OCI-LY7 (cell line): ENCODE results near the gene DNAJC8. TPM values are rescaled to one million over a fixed set of nuclear protein-coding genes. Genes with fewer than 3 reads are reported as not detected.

Source experiments
- BruUV-seq: library from RNA; stranded (reverse); fragments of 400-500 nt; replicated peaks from 2 replicates; lab custom pipeline; 2021; lab: Mats Ljungman, UMichigan
- CTCF ChIA-PET: fragments of 300-600 bp; sonication (Branson Sonifier 250); formaldehyde crosslinking; loops from one replicate; lab custom pipeline; 2022; ENCODE audit warnings: antibody characterized with exemption; ENCODE audit not compliant: unreplicated experiment; lab: Charles Lee
- POLR2A ChIA-PET: fragments of 300-600 bp; sonication (Branson Sonifier 250); formaldehyde crosslinking; loops from one replicate; lab custom pipeline; 2022; ENCODE audit warnings: antibody characterized with exemption; lab: Charles Lee
- DNase-seq: peaks from one replicate; pipeline ENCODE4 v3.0.0-alpha.2; 2015; ENCODE audit warnings: low spot score
- H2AFZ ChIP-seq: fragments of 200-600 bp; sonication (generic), shearing (Covaris generic); 2 replicates; pipeline ENCODE4 v1.6.1; 2014; ENCODE audit warnings: mild to moderate bottlenecking, antibody characterized with exemption, low read length, moderate library complexity
- H3K27ac ChIP-seq: fragments of 200-600 bp; sonication (generic); 2 replicates; pipeline ENCODE4 v1.5.1; 2014; ENCODE audit warnings: mixed run types, low read depth, mild to moderate bottlenecking, moderate library complexity, low read length, inconsistent platforms; ENCODE audit not compliant: poor library complexity, severe bottlenecking
- H3K36me3 ChIP-seq: fragments of 200-600 bp; sonication (generic); 2 replicates; pipeline ENCODE4 v1.6.1; 2014; ENCODE audit warnings: mild to moderate bottlenecking, antibody characterized with exemption, low read length, moderate library complexity, mixed read lengths; ENCODE audit not compliant: insufficient read depth
- H3K4me1 ChIP-seq: fragments of 200-600 bp; sonication (generic); 2 replicates; pipeline ENCODE4 v1.5.1; 2014; ENCODE audit warnings: mild to moderate bottlenecking, low read length; ENCODE audit not compliant: insufficient read depth, poor library complexity, severe bottlenecking
- H3K4me2 ChIP-seq: fragments of 200-600 bp; sonication (generic); 2 replicates; pipeline ENCODE4 v1.6.1; 2014; ENCODE audit warnings: mild to moderate bottlenecking, low read length
- H3K4me3 ChIP-seq: fragments of 200-600 bp; sonication (generic); 2 replicates; pipeline ENCODE4 v1.5.1; 2014; ENCODE audit warnings: mild to moderate bottlenecking, low read depth, low read length; ENCODE audit not compliant: poor library complexity, severe bottlenecking
- H3K79me2 ChIP-seq: fragments of 200-600 bp; sonication (generic); 2 replicates; pipeline ENCODE4 v1.6.1; 2016; ENCODE audit warnings: low read depth, mild to moderate bottlenecking, low read length, moderate library complexity, mixed read lengths; ENCODE audit not compliant: insufficient read depth
- H3K9me2 ChIP-seq: fragments of 200-600 bp; sonication (generic); 2 replicates; pipeline ENCODE4 v1.6.1; 2016; ENCODE audit warnings: mild to moderate bottlenecking, low read length, mixed read lengths; ENCODE audit not compliant: insufficient read depth
- H3K9me3 ChIP-seq: fragments of 200-600 bp; sonication (generic); 2 replicates; pipeline ENCODE4 v1.6.1; 2014; ENCODE audit warnings: mild to moderate bottlenecking, mixed run types, low read length, mixed read lengths
- H4K20me1 ChIP-seq: fragments of 200-600 bp; sonication (generic); 2 replicates; pipeline ENCODE4 v1.6.1; 2014; ENCODE audit warnings: mild to moderate bottlenecking, antibody characterized with exemption, low read length, moderate library complexity, mixed read lengths; ENCODE audit not compliant: insufficient read depth
- EZH2phosphoT487 ChIP-seq: fragments of 200-600 bp; sonication (generic); IDR thresholded peaks from 2 replicates; pipeline ENCODE4 v1.6.1; 2018; ENCODE audit warnings: low read depth, borderline replicate concordance, mild to moderate bottlenecking, mixed run types, antibody characterized with exemption, low read length, moderate library complexity, mixed read lengths
- intact Hi-C: fragments of 100-400 bp; cut with micrococcal nuclease; formaldehyde crosslinking; loops from one replicate; pipeline ENCODE4 v1.10.0; 2022; ENCODE audit not compliant: unreplicated experiment
- total RNA-seq, 2 experiments: library from RNA; depleted of rRNA in 1 of 2; stranded (reverse); fragments of >200 nt in 1 of 2; shearing (Covaris generic) in 1 of 2; gene quantifications; 2 replicates each; pipeline ENCODE4 v1.2.3, GENCODE V29; 2014 to 2022
- TF ChIP-seq, protein P1 (sequence below): fragments of 200-600 bp; sonication (generic); conservative IDR thresholded peaks from 2 replicates; pipeline ENCODE4 v1.5.1; 2014; ENCODE audit warnings: mild to moderate bottlenecking, antibody characterized with exemption, low read length, moderate library complexity, mixed read lengths

DNAJC8 gene
- total RNA-seq, 2 experiments from 2014 or later, result 71.1 to 121 TPM

GRCh38 chr1:28160782-28161266 lies 72.0 kb downstream of the DNAJC8 start:
- Histone ChIP-seq H3K9me3 (peaks cover 1% of the 10 kb centered on the region; the same call in 1 of the 2 replicates), H3K4me3 (no peak overlapping the region), H2AFZ (no peak overlapping the region), H3K4me1 (peaks cover 39% of the 10 kb centered on the region), H3K9me2 (no peaks in the 10 kb centered on the region), H3K4me2 (no peak overlapping the region), H3K36me3 (peaks cover 20% of the 10 kb centered on the region), H4K20me1 (no peaks in the 10 kb centered on the region), H3K27ac (no peak overlapping the region), H3K79me2 (peaks cover 46% of the 10 kb centered on the region; the same call in 1 of the 2 replicates)
- BruUV-seq, result no TSS peak
- TF ChIP-seq, protein P1, sequence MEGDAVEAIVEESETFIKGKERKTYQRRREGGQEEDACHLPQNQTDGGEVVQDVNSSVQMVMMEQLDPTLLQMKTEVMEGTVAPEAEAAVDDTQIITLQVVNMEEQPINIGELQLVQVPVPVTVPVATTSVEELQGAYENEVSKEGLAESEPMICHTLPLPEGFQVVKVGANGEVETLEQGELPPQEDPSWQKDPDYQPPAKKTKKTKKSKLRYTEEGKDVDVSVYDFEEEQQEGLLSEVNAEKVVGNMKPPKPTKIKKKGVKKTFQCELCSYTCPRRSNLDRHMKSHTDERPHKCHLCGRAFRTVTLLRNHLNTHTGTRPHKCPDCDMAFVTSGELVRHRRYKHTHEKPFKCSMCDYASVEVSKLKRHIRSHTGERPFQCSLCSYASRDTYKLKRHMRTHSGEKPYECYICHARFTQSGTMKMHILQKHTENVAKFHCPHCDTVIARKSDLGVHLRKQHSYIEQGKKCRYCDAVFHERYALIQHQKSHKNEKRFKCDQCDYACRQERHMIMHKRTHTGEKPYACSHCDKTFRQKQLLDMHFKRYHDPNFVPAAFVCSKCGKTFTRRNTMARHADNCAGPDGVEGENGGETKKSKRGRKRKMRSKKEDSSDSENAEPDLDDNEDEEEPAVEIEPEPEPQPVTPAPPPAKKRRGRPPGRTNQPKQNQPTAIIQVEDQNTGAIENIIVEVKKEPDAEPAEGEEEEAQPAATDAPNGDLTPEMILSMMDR, result no peak
- no peak for TF ChIP-seq EZH2phosphoT487
- CTCF ChIA-PET, result interaction anchor here (1.2 kb wide), 1 partner anchor 13 kb away, joined by 4 read pairs; no protein-coding TSS in a partner anchor
- no peak for DNase-seq
- POLR2A ChIA-PET, result interaction anchor here (0.5 to 1.9 kb wide), 10 partner anchors 9 to 74 kb away, joined by 3 to 10 read pairs (median 4); no protein-coding TSS in a partner anchor
- intact Hi-C loops, result no loop called here

- no peak for DNase-seq
- POLR2A ChIA-PET, result interaction anchor here (0.9 to 1.3 kb wide), 2 partner anchors 11 to 13 kb away, joined by 4 read pairs; no protein-coding TSS in a partner anchor
- Histone ChIP-seq H3K36me3 (peaks cover 26% of the 10 kb centered on the region; the same call in 1 of the 2 replicates), H3K4me3 (no peak overlapping the region), H3K4me1 (peaks cover 40% of the 10 kb centered on the region), H3K4me2 (no peak overlapping the region), H3K79me2 (peaks cover 42% of the 10 kb centered on the region; the same call in 1 of the 2 replicates), H4K20me1 (no peaks in the 10 kb centered on the region), H3K9me3 (no peaks in the 10 kb centered on the region), H3K27ac (no peak overlapping the region), H3K9me2 (no peaks in the 10 kb centered on the region), H2AFZ (no peak overlapping the region)
- BruUV-seq, result no TSS peak
- CTCF ChIA-PET, result interaction anchor here (1.2 kb wide), 1 partner anchor 12 kb away, joined by 4 read pairs; no protein-coding TSS in a partner anchor
- intact Hi-C loops, result no loop called here
- TF ChIP-seq, protein P1, result no peak
- TF ChIP-seq EZH2phosphoT487, result no peak
Observed at GRCh38 chr1:28159680-28160079, 73.1 kb downstream of the DNAJC8 start.

GRCh38 chr1:28159243-28159642 lies 73.6 kb downstream of the DNAJC8 start:
- peaks cover 22% of the 10 kb centered on the region; the same call in 1 of the 2 replicates for H3K36me3 ChIP-seq
- TF ChIP-seq, protein P1, result no peak
- no peak for TF ChIP-seq EZH2phosphoT487
- CTCF ChIA-PET, result no interaction called here
- no peak overlapping the region for H3K27ac ChIP-seq
- no peaks in the 10 kb centered on the region for H3K9me2 ChIP-seq
- intact Hi-C loops, result no loop called here
- no peaks in the 10 kb centered on the region for H3K9me3 ChIP-seq
- no peak overlapping the region for H2AFZ ChIP-seq
- H3K79me2 ChIP-seq, result peaks cover 38% of the 10 kb centered on the region; the same call in 1 of the 2 replicates
- H3K4me3 ChIP-seq, result no peak overlapping the region
- H3K4me2 ChIP-seq, result no peak overlapping the region
- POLR2A ChIA-PET, result interaction anchor here (1.3 kb wide), 1 partner anchor 13 kb away, joined by 4 read pairs; no protein-coding TSS in a partner anchor
- H3K4me1 ChIP-seq, result peaks cover 35% of the 10 kb centered on the region
- DNase-seq, result no peak
- no TSS peak for BruUV-seq
- no peaks in the 10 kb centered on the region for H4K20me1 ChIP-seq
